Sigmoid colon (tissue), 4 donors: ENCODE measurements around the gene FNTB.

Experiments
- CTCF ChIP-seq, 4 experiments: fragments of 450-650 bp in 3 of 4; fragments of 200-600 bp in 1 of 4; IDR thresholded peaks; one replicate each; pipeline ENCODE4 v1.5.1; 2016 to 2019; ENCODE audit warnings: antibody characterized with exemption in 4 of 4, mild to moderate bottlenecking in 3 of 4, moderate library complexity in 2 of 4
- EP300 ChIP-seq, 4 donors: sonication (generic); formaldehyde crosslinking; IDR thresholded peaks; one replicate each; pipeline ENCODE4 v1.6.1; 2017; ENCODE audit warnings: antibody characterized with exemption in 4 of 4
- POLR2A ChIP-seq, 2 donors: fragments of 450-650 bp; IDR thresholded peaks; one replicate each; pipeline ENCODE4 v1.6.1; 2016; ENCODE audit warnings: antibody characterized with exemption in 2 of 2, mild to moderate bottlenecking in 2 of 2, moderate library complexity in 2 of 2
- POLR2AphosphoS5 ChIP-seq, 4 donors: sonication (generic); formaldehyde crosslinking; IDR thresholded peaks; one replicate each; pipeline ENCODE4 v1.6.1; 2017; ENCODE audit warnings: antibody characterized with exemption in 4 of 4

- no peak for TF ChIP-seq CTCF (IDR thresholded peaks at IDR 0.05)
- TF ChIP-seq EP300 (IDR thresholded peaks at IDR 0.05): no peak
- TF ChIP-seq POLR2A (IDR thresholded peaks at IDR 0.05): no peak
- TF ChIP-seq POLR2AphosphoS5 (IDR thresholded peaks at IDR 0.05): no peak
Observed at GRCh38 chr14:65016471-65016870, 29.8 kb downstream of the FNTB start.
